Measurements from ENCODE around the gene ACTR3C. TPM values are rescaled to one million over a fixed set of nuclear protein-coding genes. Genes with fewer than 3 reads are reported as not detected.

ACTR3C gene
- total RNA-seq, 1 experiment from 2014 or later, result 2.2 TPM

DNA sequence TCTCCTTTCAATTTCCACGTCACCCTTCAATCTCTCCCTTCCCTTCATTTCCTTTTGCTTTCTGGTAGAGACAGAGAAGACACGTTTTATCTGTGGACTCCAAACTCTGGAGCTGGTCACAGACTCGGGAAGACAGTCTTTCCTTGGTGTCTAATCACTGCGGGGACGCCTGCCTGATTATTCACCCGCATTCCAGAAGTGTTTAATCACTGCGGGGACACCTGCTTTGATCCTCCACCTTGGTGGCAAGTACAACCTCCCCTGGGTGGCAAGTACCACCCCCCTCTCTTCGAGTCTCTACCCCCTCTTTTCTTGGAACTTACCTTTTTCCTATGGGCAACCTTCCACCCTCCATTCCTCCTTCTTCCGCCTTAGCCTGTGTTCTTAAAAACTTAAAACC, 15.4 kb downstream of the ACTR3C start:
- Histone ChIP-seq H2BK120ac (ENCODE audit: low read depth, low read length, poor library complexity, severe bottlenecking) (no peak overlapping the region), H4K5ac (ENCODE audit: insufficient read length, low read depth, low read length) (no peak overlapping the region), H3K23ac (ENCODE audit: insufficient read length, low read depth, low read length) (no peak overlapping the region), H2AFZ (ENCODE audit: low read length) (no peak overlapping the region), H3K18ac (ENCODE audit: insufficient read length, low read depth, low read length) (no peak overlapping the region), H3K4ac (ENCODE audit: low read depth, low read length) (no peak overlapping the region), H3K4me2 (ENCODE audit: insufficient read depth, insufficient read length, low read length) (no peak overlapping the region), H3K9me3 (ENCODE audit: control insufficient read depth, low read depth, low read length) (no peaks in the 10 kb centered on the region), H2BK20ac (ENCODE audit: low read depth, low read length, poor library complexity, severe bottlenecking) (no peak overlapping the region), H3K9ac (ENCODE audit: extremely low read depth, insufficient read length, low read length) (no peak overlapping the region), H3K27me3 (ENCODE audit: insufficient read depth, low read length) (peaks cover 12% of the 10 kb centered on the region; the same call in 1 of the 2 replicates), H4K20me1 (ENCODE audit: control insufficient read depth, insufficient read depth, insufficient read length) (no peaks in the 10 kb centered on the region), H3K4me1 (ENCODE audit: insufficient read depth, low read length) (peaks cover 8% of the 10 kb centered on the region; the same call in 1 of the 2 replicates), H3K56ac (ENCODE audit: insufficient read length, low read depth, low read length) (no peak overlapping the region), H2BK12ac (ENCODE audit: insufficient read length, low read depth, low read length) (no peak overlapping the region), H3K27ac (ENCODE audit: insufficient read length, low read depth, low read length) (no peak overlapping the region), H2BK5ac (ENCODE audit: insufficient read length, low read length) (no peak overlapping the region), H3K79me2 (ENCODE audit: insufficient read depth, low read length) (no peaks in the 10 kb centered on the region), H2AK5ac (ENCODE audit: insufficient read length, low read length) (no peak overlapping the region), H4K91ac (ENCODE audit: insufficient read length, low read depth, low read length) (no peak overlapping the region), H2BK15ac (ENCODE audit: low read depth, low read length) (no peak overlapping the region), H3K23me2 (ENCODE audit: insufficient read length, low read depth, low read length, poor library complexity, severe bottlenecking) (no peaks in the 10 kb centered on the region), H3K79me1 (ENCODE audit: insufficient read depth, low read depth, low read length, poor library complexity, severe bottlenecking) (no peaks in the 10 kb centered on the region), H3K14ac (ENCODE audit: insufficient read depth, low read length) (no peak overlapping the region), H3T11ph (ENCODE audit: low read length) (no peak overlapping the region), H4K8ac (replicated peaks; ENCODE audit: insufficient read length, low read depth, low read length) (no peak overlapping the region)
- Mint-ChIP-seq H3K36me3 (ENCODE audit: insufficient read depth in 1 of 3, low read depth in 3 of 3) (peaks cover 0 to 14% (median 14%) of the 10 kb centered on the region in 3 experiments; a peak in 5 of 7 replicates), H3K4me1 (peaks cover 5 to 8% of the 10 kb centered on the region in 2 experiments), H3K27ac (no peak overlapping the region), H3K9me3 (peaks cover 18 to 19% of the 10 kb centered on the region in 2 experiments), H3K4me3 (no peak overlapping the region; a peak in 1 of 5 replicates), H3K27me3 (ENCODE audit: low read depth) (peaks cover 12% of the 10 kb centered on the region)
- 100% methylated on average over 1 of the region's 9 CpGs for WGBS (ENCODE audit: extremely low coverage, insufficient read length, low lambda C conversion rate)
- TF ChIP-seq, protein P1, sequence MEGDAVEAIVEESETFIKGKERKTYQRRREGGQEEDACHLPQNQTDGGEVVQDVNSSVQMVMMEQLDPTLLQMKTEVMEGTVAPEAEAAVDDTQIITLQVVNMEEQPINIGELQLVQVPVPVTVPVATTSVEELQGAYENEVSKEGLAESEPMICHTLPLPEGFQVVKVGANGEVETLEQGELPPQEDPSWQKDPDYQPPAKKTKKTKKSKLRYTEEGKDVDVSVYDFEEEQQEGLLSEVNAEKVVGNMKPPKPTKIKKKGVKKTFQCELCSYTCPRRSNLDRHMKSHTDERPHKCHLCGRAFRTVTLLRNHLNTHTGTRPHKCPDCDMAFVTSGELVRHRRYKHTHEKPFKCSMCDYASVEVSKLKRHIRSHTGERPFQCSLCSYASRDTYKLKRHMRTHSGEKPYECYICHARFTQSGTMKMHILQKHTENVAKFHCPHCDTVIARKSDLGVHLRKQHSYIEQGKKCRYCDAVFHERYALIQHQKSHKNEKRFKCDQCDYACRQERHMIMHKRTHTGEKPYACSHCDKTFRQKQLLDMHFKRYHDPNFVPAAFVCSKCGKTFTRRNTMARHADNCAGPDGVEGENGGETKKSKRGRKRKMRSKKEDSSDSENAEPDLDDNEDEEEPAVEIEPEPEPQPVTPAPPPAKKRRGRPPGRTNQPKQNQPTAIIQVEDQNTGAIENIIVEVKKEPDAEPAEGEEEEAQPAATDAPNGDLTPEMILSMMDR (conservative IDR thresholded peaks at IDR 0.05), result no peak
- DNase-seq, result peak; percentile 12

All from H9 (cell line).